H1 (cell line): ENCODE measurements around the gene CTSW. TPM values are rescaled to one million over a fixed set of nuclear protein-coding genes. Genes with fewer than 3 reads are reported as not detected.
A peak's percentile ranks its signal among the peaks of the same experiment; 100 is the strongest.

Experiments used
- CTCF ChIA-PET: fragments of 300-600 bp; sonication (Branson Sonifier 250); formaldehyde crosslinking; loops from one replicate; lab custom pipeline; 2021; ENCODE audit not compliant: partially characterized antibody; lab: Charles Lee
- POLR2A ChIA-PET: fragments of 300-600 bp; sonication (Branson Sonifier 250); formaldehyde crosslinking; loops from one replicate; lab custom pipeline; 2021; ENCODE audit warnings: inconsistent platforms; ENCODE audit not compliant: partially characterized antibody; lab: Charles Lee
- DNase-seq, 2 experiments: peaks; one replicate each; pipeline versions ENCODE4 v3.0.0 to v3.0.0-alpha.2; 2010 to 2022; ENCODE audit warnings: low spot score in 2 of 2, low read depth in 1 of 2, mixed read lengths in 1 of 2
- FAIRE-seq: peaks from 2 replicates; lab custom pipeline; 2011; peaks lifted over from hg19 to GRCh38; lab: Jason Lieb, UNC
- H2AFZ ChIP-seq: 2 replicates; pipeline ENCODE4 v1.8.1; 2012; ENCODE audit warnings: low read length, inconsistent platforms
- H2AK5ac ChIP-seq: 2 replicates; pipeline ENCODE4 v1.6.1; 2013; ENCODE audit warnings: low read depth, low read length
- H2BK120ac ChIP-seq: replicated peaks from 2 replicates; pipeline ENCODE3; 2013; ENCODE audit warnings: low read depth, low read length, inconsistent platforms
- H2BK12ac ChIP-seq: 2 replicates; pipeline ENCODE4 v1.6.1; 2013; ENCODE audit warnings: low read depth, low read length
- H2BK15ac ChIP-seq: 2 replicates; pipeline ENCODE4 v1.6.1; 2013; ENCODE audit warnings: low read length
- H2BK20ac ChIP-seq: 2 replicates; pipeline ENCODE4 v1.6.1; 2013; ENCODE audit warnings: low read length
- H2BK5ac ChIP-seq: 2 replicates; pipeline ENCODE4 v1.6.1; 2013; ENCODE audit warnings: low read depth, low read length
- H3K14ac ChIP-seq: 2 replicates; pipeline ENCODE4 v1.6.1; 2013; ENCODE audit warnings: inconsistent platforms; ENCODE audit not compliant: insufficient read length
- H3K18ac ChIP-seq: 2 replicates; pipeline ENCODE4 v1.6.1; 2013; ENCODE audit warnings: low read length; ENCODE audit errors: extremely low read depth
- H3K23ac ChIP-seq: 2 replicates; pipeline ENCODE4 v1.6.1; 2013; ENCODE audit warnings: inconsistent platforms; ENCODE audit not compliant: insufficient read length
- H3K23me2 ChIP-seq: 2 replicates; pipeline ENCODE4 v1.6.1; 2013; ENCODE audit warnings: low read depth, low read length
- H3K27ac ChIP-seq: 2 replicates; pipeline ENCODE4 v1.6.1; 2011; ENCODE audit warnings: low read depth, low read length, inconsistent platforms
- H3K27me3 ChIP-seq, 4 experiments: replicated peaks in 1 of 4; 1 replicate in 1 of 4; 2 replicates in 3 of 4; pipeline versions ENCODE4 v1.6.1 to v1.8.1; 2011 to 2013; ENCODE audit warnings: low read length in 3 of 4, mild to moderate bottlenecking in 3 of 4, inconsistent platforms in 2 of 4, mixed read lengths in 2 of 4, moderate library complexity in 1 of 4; ENCODE audit not compliant: control insufficient read depth in 3 of 4, insufficient read depth in 3 of 4; ENCODE audit errors: extremely low read depth in 1 of 4
- H3K36me3 ChIP-seq, 4 experiments: 2 replicates each; pipeline versions ENCODE4 v1.6.1 to v1.8.1; 2011 to 2013; ENCODE audit warnings: mild to moderate bottlenecking in 4 of 4, low read length in 3 of 4, moderate library complexity in 2 of 4, control low read depth in 1 of 4, inconsistent platforms in 1 of 4; ENCODE audit not compliant: insufficient read depth in 4 of 4, control insufficient read depth in 2 of 4
- H3K4ac ChIP-seq: replicated peaks from 2 replicates; pipeline ENCODE3; 2013; ENCODE audit warnings: low read length, low read depth, mixed read lengths, inconsistent platforms; ENCODE audit not compliant: insufficient read length
- H3K4me1 ChIP-seq, 4 experiments: replicated peaks in 1 of 4; 1 replicate in 1 of 4; 2 replicates in 3 of 4; pipeline versions ENCODE4 v1.6.1 to v1.8.1; 2011 to 2013; ENCODE audit warnings: low read length in 3 of 4, inconsistent platforms in 2 of 4, mixed read lengths in 1 of 4; ENCODE audit not compliant: insufficient read depth in 4 of 4, control insufficient read depth in 3 of 4
- H3K4me2 ChIP-seq, 2 experiments: 2 replicates each; pipeline versions ENCODE4 v1.6.1 to v1.8.1; 2011 to 2013; ENCODE audit warnings: low read depth in 2 of 2, low read length in 2 of 2, control low read depth in 1 of 2, inconsistent platforms in 1 of 2, mild to moderate bottlenecking in 1 of 2; ENCODE audit not compliant: insufficient read depth in 1 of 2
- H3K4me3 ChIP-seq, 4 experiments: fragments of 200-600, 300-600 bp in 1 of 4; sonication (generic), shearing (Covaris generic), sonication (Bioruptor Twin) in 1 of 4; 2 replicates each; pipeline versions ENCODE4 v1.5.1 to v1.8.1; 2011 to 2016; ENCODE audit warnings: low read length in 4 of 4, low read depth in 3 of 4, control low read depth in 2 of 4, inconsistent platforms in 2 of 4, mild to moderate bottlenecking in 2 of 4, mixed read lengths in 1 of 4, moderate library complexity in 1 of 4; ENCODE audit not compliant: insufficient read depth in 2 of 4; ENCODE audit errors: extremely low read depth in 1 of 4
- H3K56ac ChIP-seq: replicated peaks from 2 replicates; pipeline ENCODE3; 2013; ENCODE audit warnings: low read depth, mild to moderate bottlenecking, mixed read lengths, low read length, inconsistent platforms; ENCODE audit not compliant: insufficient read length
- H3K79me1 ChIP-seq: 2 replicates; pipeline ENCODE4 v1.6.1; 2013; ENCODE audit warnings: low read depth, low read length, control low read depth
- H3K79me2 ChIP-seq, 2 experiments: 2 replicates each; pipeline versions ENCODE4 v1.6.1 to v1.8.1; 2012 to 2013; ENCODE audit warnings: low read length in 2 of 2, mild to moderate bottlenecking in 2 of 2, inconsistent platforms in 1 of 2; ENCODE audit not compliant: insufficient read depth in 2 of 2, control insufficient read depth in 1 of 2
- H3K9ac ChIP-seq, 4 experiments: replicated peaks in 1 of 4; 1 replicate in 1 of 4; 2 replicates in 3 of 4; pipeline versions ENCODE4 v1.6.1 to v1.8.1; 2011 to 2013; ENCODE audit warnings: low read depth in 3 of 4, low read length in 3 of 4, control low read depth in 2 of 4, mild to moderate bottlenecking in 2 of 4, moderate library complexity in 2 of 4, inconsistent platforms in 1 of 4; ENCODE audit errors: extremely low read depth in 1 of 4
- H3K9me3 ChIP-seq, 2 experiments: 2 replicates each; pipeline versions ENCODE4 v1.6.1 to v1.8.1; 2012 to 2013; ENCODE audit warnings: mild to moderate bottlenecking in 2 of 2, moderate library complexity in 2 of 2, control low read depth in 1 of 2, inconsistent platforms in 1 of 2, low read depth in 1 of 2, low read length in 1 of 2, mixed read lengths in 1 of 2; ENCODE audit not compliant: insufficient read depth in 2 of 2
- H4K20me1 ChIP-seq, 2 experiments: replicated peaks in 1 of 2; 2 replicates each; pipeline versions ENCODE3 to v1.8.1; 2011 to 2013; ENCODE audit warnings: inconsistent platforms in 2 of 2, low read length in 2 of 2, mild to moderate bottlenecking in 1 of 2; ENCODE audit not compliant: insufficient read depth in 2 of 2, control insufficient read depth in 1 of 2
- H4K5ac ChIP-seq: 2 replicates; pipeline ENCODE4 v1.6.1; 2013; ENCODE audit warnings: low read length, low read depth, mixed read lengths, inconsistent platforms; ENCODE audit not compliant: insufficient read length
- H4K8ac ChIP-seq: 2 replicates; pipeline ENCODE4 v1.8.0; 2013; ENCODE audit warnings: mild to moderate bottlenecking, moderate library complexity, low read length, inconsistent platforms; ENCODE audit not compliant: insufficient read depth; ENCODE audit errors: extremely low read depth
- H4K91ac ChIP-seq: replicated peaks from 2 replicates; pipeline ENCODE3; 2013; ENCODE audit warnings: low read length, mixed read lengths, inconsistent platforms; ENCODE audit not compliant: insufficient read length
- CEBPB ChIP-seq: IDR thresholded peaks from 2 replicates; pipeline ENCODE4 v1.6.1; 2012; ENCODE audit warnings: low read depth, low read length
- GABPA ChIP-seq: IDR thresholded peaks from 2 replicates; pipeline ENCODE4 v1.6.1; 2011; ENCODE audit warnings: mild to moderate bottlenecking, low read length, moderate library complexity, borderline replicate concordance; ENCODE audit not compliant: insufficient read depth
- JUND ChIP-seq: IDR thresholded peaks from 2 replicates; pipeline ENCODE4 v1.6.1; 2011; ENCODE audit warnings: mild to moderate bottlenecking, improper control_type of control experiment, low read length
- MAFK ChIP-seq: IDR thresholded peaks from 2 replicates; pipeline ENCODE4 v1.6.1; 2012; ENCODE audit warnings: low read depth, mild to moderate bottlenecking, improper control_type of control experiment, low read length
- SIX5 ChIP-seq: IDR thresholded peaks from 2 replicates; pipeline ENCODE4 v1.6.1; 2011; ENCODE audit warnings: mild to moderate bottlenecking, low read depth, low read length
- USF2 ChIP-seq: IDR thresholded peaks from 2 replicates; pipeline ENCODE4 v1.6.1; 2011; ENCODE audit warnings: low read length, improper control_type of control experiment
- WGBS, 2 experiments: shearing (Covaris generic) in 1 of 2; methylation state at CpG; one replicate each; pipeline versions ENCODE4 v1.1.6 to v1.1.7; 2013 to 2015; ENCODE audit warnings: low lambda C conversion rate in 2 of 2, mixed read lengths in 2 of 2, inconsistent platforms in 1 of 2, low coverage in 1 of 2, missing lambda C conversion rate in 1 of 2; ENCODE audit not compliant: insufficient replicate concordance in 2 of 2, insufficient coverage in 1 of 2, insufficient read length in 1 of 2; ENCODE audit errors: extremely low coverage in 1 of 2, missing lambda C conversion rate in 1 of 2; 5-methylcytosine and 5-hydroxymethylcytosine counted together
- polyA plus RNA-seq, 7 experiments: library from polyadenylated mRNA; depleted of rRNA in 3 of 7; stranded (reverse) in 5 of 7; unstranded in 2 of 7; fragments of >200 nt in 5 of 7; fragments of 200-250 nt in 2 of 7; gene quantifications; 1 replicate in 5 of 7; 2 replicates in 1 of 7; 4 replicates in 1 of 7; pipeline versions ENCODE4 v1.2.1 to v1.2.3, GENCODE V29; 2011 to 2013; ENCODE audit warnings: missing spikeins in 2 of 7, mixed read lengths in 2 of 7
- total RNA-seq: library from RNA; stranded (reverse); fragmentation: NEBNext Ultra II Directional; extraction: Animal tissue kit (Norgen Biotek cat#: 25700); gene quantifications from 2 replicates; pipeline ENCODE4 v1.2.1, GENCODE V29; 2021

CTSW gene
- total and polyA plus RNA-seq, 2 of the 8 experiments (the other 6 are each of a cell fraction or from before 2014, with no cell fraction given): not detected

- Histone ChIP-seq H3K79me1 (no peaks in the 10 kb centered on the region; the same call in 1 of the 2 replicates), H2AFZ (no peak overlapping the region), H3K14ac (no peak overlapping the region), H4K91ac (no peak overlapping the region), H3K27me3 (peaks cover 0 to 22% (median 8%) of the 10 kb centered on the region in 4 experiments; a peak in 3 of 7 replicates), H3K23me2 (peaks cover 4% of the 10 kb centered on the region; the same call in 1 of the 2 replicates), H3K36me3 (peaks cover 5 to 17% (median 14%) of the 10 kb centered on the region in 4 experiments), H2BK12ac (no peak overlapping the region), H3K56ac (no peak overlapping the region), H3K9ac (no peak overlapping the region), H2BK120ac (no peak overlapping the region), H3K4me3 (no peak overlapping the region), H4K8ac (no peak overlapping the region; the same call in 1 of the 2 replicates), H4K20me1 (peaks cover 0 to 2% of the 10 kb centered on the region in 2 experiments), H2BK20ac (no peak overlapping the region), H3K9me3 (no peaks in the 10 kb centered on the region), H2BK15ac (no peak overlapping the region), H3K27ac (no peak overlapping the region), H3K4ac (no peak overlapping the region), H4K5ac (no peak overlapping the region), H2AK5ac (no peak overlapping the region), H2BK5ac (no peak overlapping the region), H3K23ac (no peak overlapping the region), H3K18ac (no peak overlapping the region), H3K79me2 (peaks cover 0 to 1% of the 10 kb centered on the region in 2 experiments; a peak in 1 of 4 replicates), H3K4me1 (peaks cover 0 to 4% (median 3%) of the 10 kb centered on the region in 4 experiments; a peak in 5 of 7 replicates), H3K4me2 (peak overlapping the region in 1 of 2 experiments; percentile 86; a peak in 2 of 4 replicates)
- no peak for FAIRE-seq
- ChIA-PET POLR2A (interaction anchor here (0.6 to 39.7 kb wide), 3 partner anchors 8 to 132 kb away, joined by 3 to 1071 read pairs (median 1071); partner anchors contain the start of genes CCDC85B, CFL1, CTSW and EFEMP2), CTCF (interaction anchor here (1.5 to 9.9 kb wide), 4 partner anchors 12 to 65 kb away, joined by 3 to 191 read pairs (median 37); partner anchors contain the start of genes CCDC85B and FIBP)
- no peak for DNase-seq
- 93% methylated on average over 21 of the region's 21 CpGs; no CpG with 5 or more reads in 1 of the 2 experiments for WGBS, 2 experiments
- TF ChIP-seq GABPA: no peak
- TF ChIP-seq CEBPB: no peak
- no peak for TF ChIP-seq MAFK
- TF ChIP-seq USF2: no peak
- no peak for TF ChIP-seq SIX5
- no peak for TF ChIP-seq JUND
These were observed 12.9 kb upstream of the CTSW start for GRCh38 chr11:65866509-65867283.
